NCI-H2196 treated with DMSO at 0.1 percent for 48 hours (cell line): ENCODE data around the gene SLC9A8.
A peak's percentile ranks its signal among the peaks of the same experiment; 100 is the strongest.

Experiments used
- DNase-seq: peaks from one replicate; lab custom pipeline; 2025; ENCODE audit not compliant: unreplicated experiment; lab: John Stamatoyannopoulos, UW

Gene SLC9A8

GRCh38 chr20:49871391-49871948 lies 58.8 kb downstream of the SLC9A8 start:
- DNase-seq = no peak

- DNase-seq = no peak
These were observed 59.4 kb downstream of the SLC9A8 start for GRCh38 chr20:49872056-49872455.

GRCh38 chr20:49874696-49875095 lies 62.1 kb downstream of the SLC9A8 start:
- no peak for DNase-seq

GRCh38 chr20:49877386-49877921 lies 64.8 kb downstream of the SLC9A8 start:
- no peak for DNase-seq

- DNase-seq = no peak
These were observed 66.3 kb downstream of the SLC9A8 start for GRCh38 chr20:49878977-49879376.

- DNase-seq = no peak
These were observed 67.5 kb downstream of the SLC9A8 start for GRCh38 chr20:49880177-49880576.

- DNase-seq = no peak
These were observed 68.3 kb downstream of the SLC9A8 start for GRCh38 chr20:49880724-49881445.

GRCh38 chr20:49882171-49882970 lies 69.7 kb downstream of the SLC9A8 start:
- DNase-seq = no peak

GRCh38 chr20:49883246-49883802 lies 70.7 kb downstream of the SLC9A8 start:
- no peak for DNase-seq

GRCh38 chr20:49885558-49886332 lies 73.1 kb downstream of the SLC9A8 start:
- no peak for DNase-seq

GRCh38 chr20:49886571-49887213 lies 74.1 kb downstream of the SLC9A8 start:
- DNase-seq = no peak

- DNase-seq = no peak
These were observed 74.9 kb downstream of the SLC9A8 start for GRCh38 chr20:49887251-49888211.

- peak; percentile 41 for DNase-seq
These were observed 75.8 kb downstream of the SLC9A8 start for GRCh38 chr20:49888212-49889000.

- no peak for DNase-seq
These were observed 76.6 kb downstream of the SLC9A8 start for GRCh38 chr20:49889001-49889934.

- no peak for DNase-seq
These were observed 77.3 kb downstream of the SLC9A8 start for GRCh38 chr20:49889935-49890333.

GRCh38 chr20:49890471-49891361 lies 78.1 kb downstream of the SLC9A8 start:
- no peak for DNase-seq
